ENCODE results near the gene DDX19B.

DDX19B gene

DNA sequence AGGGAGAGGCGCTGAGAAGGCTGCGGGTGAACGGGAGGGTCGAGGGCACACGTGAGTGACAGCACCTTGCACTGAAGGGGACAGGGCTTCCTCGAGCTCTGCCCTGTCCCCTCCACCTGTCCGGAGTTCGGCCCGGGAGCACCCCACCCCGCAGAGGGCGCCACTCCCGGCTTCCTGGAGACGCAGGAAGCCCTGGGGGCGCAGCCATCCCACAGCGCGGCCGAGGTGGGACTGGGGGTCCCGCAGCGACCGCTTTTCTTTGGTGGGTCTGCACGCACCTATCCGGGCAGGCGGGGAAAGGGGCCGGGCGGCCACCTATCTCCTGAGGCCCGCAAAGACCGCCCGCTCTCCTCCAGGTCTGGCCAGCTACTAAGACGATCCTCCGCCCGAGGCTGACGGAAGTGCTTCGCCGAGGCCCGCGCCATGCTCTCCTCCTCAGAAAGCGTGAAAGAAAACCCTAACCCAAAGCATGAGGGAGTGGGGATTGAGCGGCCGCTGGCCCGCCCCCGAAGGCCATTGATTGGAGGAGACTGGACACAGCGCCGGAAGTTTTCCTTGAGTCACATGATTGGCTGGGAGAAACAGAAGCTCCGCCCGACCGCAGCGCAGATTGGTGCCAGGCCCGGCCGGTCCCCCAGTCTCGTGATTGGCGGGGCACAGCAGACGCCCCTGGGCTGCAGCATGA is 82.1 kb downstream of the DDX19B start:
- peaks cover 27% of the 10 kb centered on the region for H3K4me1 ChIP-seq (ENCODE audit: insufficient read depth, low read length)
- peak; percentile 98 for DNase-seq
- peak overlapping the region; percentile 77 to 79 for H3K4me3 ChIP-seq (ENCODE audit: low read depth in 1 of 2, low read length in 2 of 2)
- peak overlapping the region; percentile 85 for H3K9ac ChIP-seq (ENCODE audit: low read depth, low read length)
- H3K27me3 ChIP-seq (ENCODE audit: insufficient read depth, low read length, poor library complexity): no peaks in the 10 kb centered on the region
- peak overlapping the region; percentile 92 for H3K4me2 ChIP-seq (ENCODE audit: insufficient read depth, low read length)
- peaks cover 5% of the 10 kb centered on the region; the same call in 1 of the 2 replicates for H4K20me1 ChIP-seq (ENCODE audit: insufficient read depth, low read length)
- H3K27ac ChIP-seq (ENCODE audit: low read length): peak overlapping the region; percentile 94
- peak; percentile 90 for ATAC-seq (ENCODE audit: insufficient read depth, low read depth)
- peaks cover 29% of the 10 kb centered on the region for H3K79me2 ChIP-seq (ENCODE audit: insufficient read depth, low read length)
- peaks cover 34% of the 10 kb centered on the region for H3K36me3 ChIP-seq (ENCODE audit: insufficient read depth, low read length)
- no peaks in the 10 kb centered on the region for H3K9me3 ChIP-seq (ENCODE audit: insufficient read depth, low read length, severe bottlenecking)
- TF ChIP-seq EZH2 (IDR thresholded peaks at IDR 0.05; ENCODE audit: borderline replicate concordance, low read depth, low read length, severe bottlenecking) (no peak), CTCF (IDR thresholded peaks at IDR 0.05; ENCODE audit: borderline replicate concordance, extremely low read depth, low read length, poor library complexity, severe bottlenecking) (peak; percentile 55)
- peak overlapping the region; percentile 74 for H2AFZ ChIP-seq (ENCODE audit: low read depth, low read length)

- Histone ChIP-seq H3K9ac (ENCODE audit: low read depth, low read length) (peak overlapping the region; percentile 85), H3K79me2 (ENCODE audit: insufficient read depth, low read length) (peaks cover 29% of the 10 kb centered on the region), H3K27ac (ENCODE audit: low read length) (peak overlapping the region; percentile 85), H3K4me3 (ENCODE audit: low read depth in 1 of 2, low read length in 2 of 2) (peak overlapping the region; percentile 28 to 77; a peak in 3 of 4 replicates), H3K4me2 (ENCODE audit: insufficient read depth, low read length) (peak overlapping the region; percentile 80), H3K36me3 (ENCODE audit: insufficient read depth, low read length) (peaks cover 28% of the 10 kb centered on the region), H3K9me3 (ENCODE audit: insufficient read depth, low read length, severe bottlenecking) (no peaks in the 10 kb centered on the region), H3K27me3 (ENCODE audit: insufficient read depth, low read length, poor library complexity) (no peaks in the 10 kb centered on the region), H2AFZ (ENCODE audit: low read depth, low read length) (peak overlapping the region; percentile 72), H4K20me1 (ENCODE audit: insufficient read depth, low read length) (peaks cover 5% of the 10 kb centered on the region; the same call in 1 of the 2 replicates), H3K4me1 (ENCODE audit: insufficient read depth, low read length) (peaks cover 27% of the 10 kb centered on the region)
- peak; percentile 25 for ATAC-seq (ENCODE audit: insufficient read depth, low read depth)
- TF ChIP-seq CTCF (IDR thresholded peaks at IDR 0.05; ENCODE audit: borderline replicate concordance, extremely low read depth, low read length, poor library complexity, severe bottlenecking) (no peak), EZH2 (IDR thresholded peaks at IDR 0.05; ENCODE audit: borderline replicate concordance, low read depth, low read length, severe bottlenecking) (no peak)
- no peak for DNase-seq
Observed at GRCh38 chr16:70381604-70382342, 82.8 kb downstream of the DDX19B start.

- Histone ChIP-seq H3K9me3 (ENCODE audit: insufficient read depth, low read length, severe bottlenecking) (no peaks in the 10 kb centered on the region), H3K27me3 (ENCODE audit: insufficient read depth, low read length, poor library complexity) (no peaks in the 10 kb centered on the region), H4K20me1 (ENCODE audit: insufficient read depth, low read length) (peaks cover 5% of the 10 kb centered on the region; the same call in 1 of the 2 replicates), H3K27ac (ENCODE audit: low read length) (no peak overlapping the region), H3K79me2 (ENCODE audit: insufficient read depth, low read length) (peaks cover 26% of the 10 kb centered on the region), H3K4me3 (ENCODE audit: low read depth in 1 of 2, low read length in 2 of 2) (no peak overlapping the region), H3K9ac (ENCODE audit: low read depth, low read length) (no peak overlapping the region), H3K4me2 (ENCODE audit: insufficient read depth, low read length) (no peak overlapping the region), H3K4me1 (ENCODE audit: insufficient read depth, low read length) (peaks cover 27% of the 10 kb centered on the region), H2AFZ (ENCODE audit: low read depth, low read length) (no peak overlapping the region), H3K36me3 (ENCODE audit: insufficient read depth, low read length) (peaks cover 31% of the 10 kb centered on the region)
- ATAC-seq (ENCODE audit: insufficient read depth, low read depth) (no peak), DNase-seq (no peak)
- TF ChIP-seq CTCF (IDR thresholded peaks at IDR 0.05; ENCODE audit: borderline replicate concordance, extremely low read depth, low read length, poor library complexity, severe bottlenecking) (no peak), EZH2 (IDR thresholded peaks at IDR 0.05; ENCODE audit: borderline replicate concordance, low read depth, low read length, severe bottlenecking) (no peak)
Observed at GRCh38 chr16:70383421-70383960, 84.5 kb downstream of the DDX19B start.

Data from DND-41 (cell line).